Endothelial cell of umbilical vein (primary cell): Measurements from ENCODE around the gene TAF15. TPM values are rescaled to one million over a fixed set of nuclear protein-coding genes. Genes with fewer than 3 reads are reported as not detected.

ENCODE experiments used
- BruUV-seq: library from RNA; stranded (reverse); fragments of 400-500 nt; replicated peaks from 2 replicates; lab custom pipeline; 2021; lab: Mats Ljungman, UMichigan
- CTCF ChIA-PET: fragments of 300-600, 350-600 bp; sonication (Branson Sonifier 250); formaldehyde crosslinking; loops from one replicate; lab custom pipeline; 2021; ENCODE audit warnings: antibody characterized with exemption, inconsistent platforms; lab: Charles Lee
- POLR2A ChIA-PET: fragments of 300-600, 350-600 bp; sonication (Branson Sonifier 250); formaldehyde crosslinking; loops from one replicate; lab custom pipeline; 2021; ENCODE audit warnings: antibody characterized with exemption, inconsistent platforms; lab: Charles Lee
- DNase-seq: peaks from one replicate; pipeline ENCODE4 v3.0.0-alpha.2; 2011; ENCODE audit warnings: low read depth, low spot score
- FAIRE-seq: peaks from 2 replicates; lab custom pipeline; 2011; peaks lifted over from hg19 to GRCh38; lab: Jason Lieb, UNC
- H2AFZ ChIP-seq: 2 replicates; pipeline ENCODE4 v1.6.0; 2012; ENCODE audit warnings: low read depth, low read length, control low read depth, inconsistent platforms
- H3K27ac ChIP-seq: 2 replicates; pipeline ENCODE4 v1.5.1; 2011; ENCODE audit warnings: low read depth, mild to moderate bottlenecking, control low read depth, low read length, moderate library complexity; ENCODE audit not compliant: insufficient read depth
- H3K27me3 ChIP-seq, 2 experiments: 2 replicates each; pipeline versions ENCODE4 v1.6.0 to v1.6.1; 2011; ENCODE audit warnings: low read length in 2 of 2, mixed read lengths in 1 of 2; ENCODE audit not compliant: control insufficient read depth in 2 of 2, insufficient read depth in 2 of 2
- H3K36me3 ChIP-seq, 2 experiments: 2 replicates in 1 of 2; 3 replicates in 1 of 2; pipeline ENCODE4 v1.5.1; 2011; ENCODE audit warnings: low read length in 2 of 2, mild to moderate bottlenecking in 1 of 2, moderate library complexity in 1 of 2; ENCODE audit not compliant: control insufficient read depth in 2 of 2, insufficient read depth in 2 of 2; ENCODE audit errors: extremely low read depth in 1 of 2
- H3K4me1 ChIP-seq: 3 replicates; pipeline ENCODE4 v1.5.1; 2011; ENCODE audit warnings: mild to moderate bottlenecking, low read length; ENCODE audit not compliant: control insufficient read depth, insufficient read depth; ENCODE audit errors: extremely low read depth
- H3K4me2 ChIP-seq: 2 replicates; pipeline ENCODE4 v1.6.1; 2011; ENCODE audit warnings: low read length, control low read depth, mixed read lengths; ENCODE audit not compliant: insufficient read depth
- H3K4me3 ChIP-seq, 3 experiments: fragments of 200-600 bp in 1 of 3; sonication (generic), shearing (Covaris generic) in 1 of 3; replicated peaks in 1 of 3; 2 replicates each; pipeline ENCODE4 v1.5.1; 2011 to 2016; ENCODE audit warnings: control low read depth in 3 of 3, low read length in 3 of 3, mild to moderate bottlenecking in 2 of 3, inconsistent platforms in 1 of 3, low read depth in 1 of 3, moderate library complexity in 1 of 3; ENCODE audit not compliant: insufficient read depth in 1 of 3
- H3K79me2 ChIP-seq: 2 replicates; pipeline ENCODE4 v1.6.0; 2012; ENCODE audit warnings: low read length, inconsistent platforms; ENCODE audit not compliant: control insufficient read depth, insufficient read depth
- H3K9ac ChIP-seq: replicated peaks from 2 replicates; pipeline ENCODE3; 2011; ENCODE audit warnings: low read length, control low read depth; ENCODE audit not compliant: insufficient read depth; ENCODE audit errors: extremely low read depth
- H3K9me1 ChIP-seq: replicated peaks from 3 replicates; pipeline ENCODE4 v1.6.0; 2011; ENCODE audit warnings: mild to moderate bottlenecking, low read length; ENCODE audit not compliant: control insufficient read depth, insufficient read depth; ENCODE audit errors: extremely low read depth
- H3K9me3 ChIP-seq: replicated peaks from 2 replicates; pipeline ENCODE4 v1.5.1; 2012; ENCODE audit warnings: low read length, inconsistent platforms; ENCODE audit not compliant: control insufficient read depth, insufficient read depth
- H4K20me1 ChIP-seq: replicated peaks from 2 replicates; pipeline ENCODE3; 2011; ENCODE audit warnings: mild to moderate bottlenecking, low read length; ENCODE audit not compliant: control insufficient read depth, insufficient read depth; ENCODE audit errors: extremely low read depth
- EZH2 ChIP-seq: IDR thresholded peaks from 2 replicates; pipeline ENCODE4 v1.6.1; 2012; ENCODE audit warnings: borderline replicate concordance, low read depth, mild to moderate bottlenecking, moderate library complexity, low read length, inconsistent platforms; ENCODE audit not compliant: severe bottlenecking
- FOS ChIP-seq: IDR thresholded peaks from 2 replicates; pipeline ENCODE4 v1.6.1; 2011; ENCODE audit warnings: mild to moderate bottlenecking, low read length, moderate library complexity, borderline replicate concordance; ENCODE audit not compliant: insufficient read depth
- GATA2 ChIP-seq: IDR thresholded peaks from 2 replicates; pipeline ENCODE4 v1.7.0; 2011; ENCODE audit warnings: low read depth, mild to moderate bottlenecking, moderate library complexity, mixed read lengths, low read length; ENCODE audit not compliant: insufficient read length, insufficient read depth
- JUN ChIP-seq: IDR thresholded peaks from 2 replicates; pipeline ENCODE4 v1.6.1; 2011; ENCODE audit warnings: borderline replicate concordance, low read depth; ENCODE audit not compliant: insufficient read length, insufficient read depth
- MYC ChIP-seq: IDR thresholded peaks from one replicate; pipeline ENCODE4 v1.6.1; 2011; ENCODE audit warnings: mild to moderate bottlenecking, low read depth, low read length
- POLR2A ChIP-seq: IDR thresholded peaks from 2 replicates; pipeline ENCODE4 v1.6.1; 2012; ENCODE audit warnings: low read depth, mild to moderate bottlenecking, control low read depth, low read length
- POLR2AphosphoS5 ChIP-seq: IDR thresholded peaks from 2 replicates; pipeline ENCODE4 v1.6.1; 2012; ENCODE audit warnings: low read depth, mild to moderate bottlenecking, control low read depth, low read length, moderate library complexity; ENCODE audit not compliant: insufficient read depth
- dilution Hi-C: fragments of 300-500 bp; cut with MboI; formaldehyde crosslinking; loops from one replicate; pipeline ENCODE4 v1.15.0; 2019; ENCODE audit warnings: low sequenced_read_pairs; ENCODE audit not compliant: extremely low pct_ligation_motif_present
- intact Hi-C: fragments of 100-400 bp; cut with micrococcal nuclease; formaldehyde crosslinking; loops from one replicate; pipeline ENCODE4 v1.10.0; 2022
- polyA plus RNA-seq, 4 experiments: library from polyadenylated mRNA; depleted of rRNA in 3 of 4; stranded (reverse) in 3 of 4; unstranded in 1 of 4; fragments of >200 nt; gene quantifications; 2 replicates each; pipeline versions ENCODE4 v1.2.1 to v1.2.3, GENCODE V29; 2011 to 2012; ENCODE audit warnings: missing spikeins in 1 of 4
- total RNA-seq: library from RNA; stranded (reverse); gene quantifications from 2 replicates; pipeline ENCODE4 v1.2.3, GENCODE V29; 2021
- TF ChIP-seq, protein P1 (sequence below), 2 donors: IDR thresholded peaks; 1 replicate in 1 of 2; 2 replicates in 1 of 2; pipeline ENCODE4 v1.5.1; 2011; ENCODE audit warnings: low read length in 2 of 2, mild to moderate bottlenecking in 2 of 2, moderate library complexity in 2 of 2, control low read depth in 1 of 2, inconsistent platforms in 1 of 2, low read depth in 1 of 2; ENCODE audit not compliant: insufficient read depth in 1 of 2; ENCODE audit errors: extremely low read depth in 1 of 2
- TF ChIP-seq, protein P2 (sequence below): IDR thresholded peaks from 2 replicates; pipeline ENCODE4 v1.6.1; 2011; ENCODE audit not compliant: insufficient read depth, insufficient read length

The TAF15 gene
- total and polyA plus RNA-seq, 2 donors (not counting 3 experiments of a cell fraction or from before 2014, with no cell fraction given): 59.4 to 247 TPM

DNA sequence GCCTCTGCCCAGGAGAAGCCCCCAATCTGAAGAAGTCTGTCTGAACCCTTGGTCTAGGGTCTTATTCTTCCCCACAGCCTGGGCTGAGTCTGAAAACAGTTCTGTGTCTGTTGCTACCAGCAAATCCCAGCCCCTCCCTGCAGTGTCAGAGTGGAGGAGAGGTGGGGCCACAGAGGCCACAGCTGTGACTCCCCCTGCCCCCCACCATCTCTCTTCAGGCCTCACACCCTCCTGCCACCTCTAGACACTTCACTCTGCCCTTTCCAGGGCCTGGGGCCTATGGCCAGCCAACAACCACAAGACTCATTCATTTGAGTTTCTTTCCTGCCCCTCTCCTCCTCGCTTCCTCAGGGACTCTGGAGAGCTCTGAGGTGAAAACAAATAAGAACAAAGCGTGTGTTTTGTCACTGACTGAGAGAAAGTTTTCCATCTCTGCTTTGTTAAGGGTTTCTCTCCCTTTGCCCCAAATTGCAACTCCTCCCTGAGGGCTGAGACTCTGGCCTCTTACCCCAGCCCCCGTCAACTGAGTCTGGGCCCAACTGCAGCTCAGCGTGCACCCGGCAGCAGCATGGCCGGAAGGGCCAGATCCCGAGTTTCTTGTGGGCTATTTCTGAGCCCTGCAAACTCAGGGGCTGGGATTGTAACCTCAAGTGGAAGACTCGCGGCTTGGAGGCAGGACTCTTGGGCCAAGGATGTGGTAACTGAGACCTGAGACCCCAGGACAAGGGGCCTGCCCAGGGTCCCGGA lies 35.4 kb upstream of the TAF15 start:
- no peaks in the 10 kb centered on the region for H3K9me1 ChIP-seq
- H3K9me3 ChIP-seq: no peaks in the 10 kb centered on the region
- peaks cover 5% of the 10 kb centered on the region for H3K4me1 ChIP-seq
- peak; percentile 38 for DNase-seq
- H3K27ac ChIP-seq: no peak overlapping the region
- H3K27me3 ChIP-seq: peaks cover 2 to 6% of the 10 kb centered on the region in 2 experiments
- no TSS peak for BruUV-seq
- no peaks in the 10 kb centered on the region for H3K36me3 ChIP-seq
- no peak overlapping the region for H3K4me3 ChIP-seq
- TF ChIP-seq, protein P1, sequence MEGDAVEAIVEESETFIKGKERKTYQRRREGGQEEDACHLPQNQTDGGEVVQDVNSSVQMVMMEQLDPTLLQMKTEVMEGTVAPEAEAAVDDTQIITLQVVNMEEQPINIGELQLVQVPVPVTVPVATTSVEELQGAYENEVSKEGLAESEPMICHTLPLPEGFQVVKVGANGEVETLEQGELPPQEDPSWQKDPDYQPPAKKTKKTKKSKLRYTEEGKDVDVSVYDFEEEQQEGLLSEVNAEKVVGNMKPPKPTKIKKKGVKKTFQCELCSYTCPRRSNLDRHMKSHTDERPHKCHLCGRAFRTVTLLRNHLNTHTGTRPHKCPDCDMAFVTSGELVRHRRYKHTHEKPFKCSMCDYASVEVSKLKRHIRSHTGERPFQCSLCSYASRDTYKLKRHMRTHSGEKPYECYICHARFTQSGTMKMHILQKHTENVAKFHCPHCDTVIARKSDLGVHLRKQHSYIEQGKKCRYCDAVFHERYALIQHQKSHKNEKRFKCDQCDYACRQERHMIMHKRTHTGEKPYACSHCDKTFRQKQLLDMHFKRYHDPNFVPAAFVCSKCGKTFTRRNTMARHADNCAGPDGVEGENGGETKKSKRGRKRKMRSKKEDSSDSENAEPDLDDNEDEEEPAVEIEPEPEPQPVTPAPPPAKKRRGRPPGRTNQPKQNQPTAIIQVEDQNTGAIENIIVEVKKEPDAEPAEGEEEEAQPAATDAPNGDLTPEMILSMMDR (IDR thresholded peaks at IDR 0.05; ENCODE audit: extremely low read depth in 1 of 2, insufficient read depth in 1 of 2, low read depth in 1 of 2, low read length in 2 of 2): no peak
- no peaks in the 10 kb centered on the region for H3K79me2 ChIP-seq
- POLR2A ChIA-PET: no interaction called here
- no peak overlapping the region for H3K4me2 ChIP-seq
- no peak for FAIRE-seq
- H2AFZ ChIP-seq: no peak overlapping the region
- dilution Hi-C loops (no loop called here), intact Hi-C loops (loop anchor here (1.0 kb wide), 1 partner anchor 10 kb away; no protein-coding TSS in a partner anchor)
- no peaks in the 10 kb centered on the region for H4K20me1 ChIP-seq
- no peak overlapping the region for H3K9ac ChIP-seq
- CTCF ChIA-PET: interaction anchor here (1.0 to 5.3 kb wide), 3 partner anchors 10 to 35 kb away, joined by 3 to 34 read pairs (median 5); partner anchors contain the start of gene TAF15

DNA sequence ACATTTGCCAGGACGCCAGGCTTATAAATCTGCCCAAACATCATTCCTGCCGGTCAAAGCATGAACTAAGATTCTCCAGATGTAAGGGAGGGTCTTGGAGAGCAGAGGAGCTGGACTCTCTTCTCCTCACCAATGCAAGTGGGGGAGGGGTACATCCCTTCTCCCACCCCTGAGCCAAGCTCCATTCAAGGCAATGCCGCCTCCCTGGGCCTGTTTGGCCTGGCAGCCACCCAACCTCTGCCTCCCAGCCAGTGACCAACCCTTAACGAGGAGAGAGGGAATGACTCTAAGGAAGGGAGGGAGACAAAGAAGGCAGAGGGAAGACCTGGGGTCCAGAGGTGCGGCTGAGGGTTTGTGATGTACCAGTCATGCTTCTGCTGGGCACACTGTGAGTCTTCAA lies 34.8 kb upstream of the TAF15 start:
- Histone ChIP-seq H3K9me3 (no peaks in the 10 kb centered on the region), H3K9ac (no peak overlapping the region), H2AFZ (no peak overlapping the region), H3K4me1 (peaks cover 5% of the 10 kb centered on the region), H3K4me2 (no peak overlapping the region), H3K27me3 (peaks cover 5 to 7% of the 10 kb centered on the region in 2 experiments), H4K20me1 (no peaks in the 10 kb centered on the region), H3K27ac (no peak overlapping the region), H3K4me3 (no peak overlapping the region), H3K79me2 (no peaks in the 10 kb centered on the region), H3K9me1 (no peaks in the 10 kb centered on the region), H3K36me3 (no peaks in the 10 kb centered on the region)
- TF ChIP-seq JUN (no peak), MYC (no peak), FOS (no peak), GATA2 (no peak), POLR2AphosphoS5 (no peak), POLR2A (no peak), EZH2 (no peak)
- TF ChIP-seq, protein P1 (IDR thresholded peaks at IDR 0.05; ENCODE audit: extremely low read depth in 1 of 2, insufficient read depth in 1 of 2, low read depth in 1 of 2, low read length in 2 of 2): no peak
- TF ChIP-seq, protein P2, sequence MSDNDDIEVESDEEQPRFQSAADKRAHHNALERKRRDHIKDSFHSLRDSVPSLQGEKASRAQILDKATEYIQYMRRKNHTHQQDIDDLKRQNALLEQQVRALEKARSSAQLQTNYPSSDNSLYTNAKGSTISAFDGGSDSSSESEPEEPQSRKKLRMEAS: no peak
- intact Hi-C loops (loop anchor here (1.0 kb wide), 1 partner anchor 10 kb away; no protein-coding TSS in a partner anchor), dilution Hi-C loops (no loop called here)
- BruUV-seq: no TSS peak
- FAIRE-seq (no peak), DNase-seq (peak; percentile 60)
- ChIA-PET POLR2A (no interaction called here), CTCF (interaction anchor here (1.0 to 5.3 kb wide), 3 partner anchors 10 to 34 kb away, joined by 3 to 34 read pairs (median 5); partner anchors contain the start of gene TAF15)
